Duodenal mucosa (tissue), 2 donors: ENCODE data around the gene CLASP1.
"Not testable (repeated sequence)": the region's sequence is repeated elsewhere in the genome, so short reads cannot be mapped to it uniquely, and the experiment has no call there.

Experiments
- H3K27ac ChIP-seq: one replicate; pipeline ENCODE4 v1.7.0; 2013; ENCODE audit warnings: low read depth, low read length
- H3K27me3 ChIP-seq, 2 donors: one replicate each; pipeline ENCODE4 v1.7.0; 2013; ENCODE audit warnings: low read length in 2 of 2, control low read depth in 1 of 2; ENCODE audit not compliant: insufficient read depth in 2 of 2, control insufficient read depth in 1 of 2
- H3K36me3 ChIP-seq, 2 donors: one replicate each; pipeline ENCODE4 v1.7.0; 2013; ENCODE audit warnings: low read length in 2 of 2, control low read depth in 1 of 2; ENCODE audit not compliant: insufficient read depth in 2 of 2, control insufficient read depth in 1 of 2
- H3K4me1 ChIP-seq, 2 donors: one replicate each; pipeline ENCODE4 v1.7.0; 2013; ENCODE audit warnings: low read length in 2 of 2, control low read depth in 1 of 2; ENCODE audit not compliant: insufficient read depth in 2 of 2, control insufficient read depth in 1 of 2
- H3K4me3 ChIP-seq, 2 donors: one replicate each; pipeline ENCODE4 v1.7.0; 2013; ENCODE audit warnings: low read length in 2 of 2, low read depth in 1 of 2
- H3K9ac ChIP-seq, 2 donors: one replicate each; pipeline ENCODE4 v1.7.0; 2013; ENCODE audit warnings: low read length in 2 of 2, low read depth in 1 of 2
- H3K9me3 ChIP-seq, 2 donors: one replicate each; pipeline ENCODE4 v1.7.0; 2013; ENCODE audit warnings: low read length in 2 of 2, control low read depth in 1 of 2; ENCODE audit not compliant: control insufficient read depth in 1 of 2

Gene CLASP1

DNA sequence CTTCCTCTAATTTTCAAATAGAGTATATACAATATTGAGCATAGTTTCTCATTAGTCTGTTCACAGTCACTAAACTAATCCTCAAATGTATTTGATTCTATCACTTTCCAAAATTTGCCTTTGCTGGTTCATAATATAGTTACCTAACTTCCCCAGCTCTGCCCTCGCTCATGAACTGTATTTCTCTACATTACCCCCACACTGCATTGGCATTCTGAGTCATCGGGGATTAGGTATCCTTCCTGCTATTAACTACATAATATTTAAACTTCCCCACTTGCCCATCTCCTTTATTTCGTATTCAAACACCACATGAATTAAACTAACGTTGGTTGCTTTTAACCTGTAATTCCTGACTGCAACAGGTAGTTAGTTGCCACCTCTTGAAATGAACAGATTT, 14.8 kb upstream of the CLASP1 start:
- Histone ChIP-seq H3K9ac (no peak overlapping the region), H3K4me3 (no peak overlapping the region), H3K36me3 (no peaks in the 10 kb centered on the region), H3K27ac (no peak overlapping the region), H3K9me3 (no peaks in the 10 kb centered on the region), H3K4me1 (no peaks in the 10 kb centered on the region), H3K27me3 (no peaks in the 10 kb centered on the region)

DNA sequence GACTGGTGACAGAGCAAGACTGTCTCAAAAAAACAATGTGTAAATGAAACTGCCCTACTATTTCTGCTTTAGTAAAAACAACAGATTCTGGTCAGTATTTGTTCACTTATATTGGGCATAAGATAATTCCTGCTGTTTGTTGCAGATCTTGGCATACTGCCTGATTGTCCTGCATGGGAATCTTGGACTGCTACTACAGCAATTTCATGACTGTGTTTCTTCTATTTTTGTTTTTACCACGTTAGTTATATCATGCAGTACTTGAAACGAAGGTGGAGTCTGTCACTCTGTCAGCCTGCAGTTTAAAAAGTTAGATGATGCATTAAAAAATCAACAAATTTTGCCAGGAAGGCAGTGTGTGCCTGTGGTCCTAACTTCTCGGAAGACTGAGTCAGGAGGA, 14.2 kb upstream of the CLASP1 start:
- no peak overlapping the region for H3K9ac ChIP-seq
- H3K27ac ChIP-seq, result no peak overlapping the region
- H3K4me3 ChIP-seq, result no peak overlapping the region
- H3K9me3 ChIP-seq, result no peaks in the 10 kb centered on the region
- H3K27me3 ChIP-seq, result no peaks in the 10 kb centered on the region
- no peaks in the 10 kb centered on the region for H3K36me3 ChIP-seq
- H3K4me1 ChIP-seq, result no peaks in the 10 kb centered on the region

DNA sequence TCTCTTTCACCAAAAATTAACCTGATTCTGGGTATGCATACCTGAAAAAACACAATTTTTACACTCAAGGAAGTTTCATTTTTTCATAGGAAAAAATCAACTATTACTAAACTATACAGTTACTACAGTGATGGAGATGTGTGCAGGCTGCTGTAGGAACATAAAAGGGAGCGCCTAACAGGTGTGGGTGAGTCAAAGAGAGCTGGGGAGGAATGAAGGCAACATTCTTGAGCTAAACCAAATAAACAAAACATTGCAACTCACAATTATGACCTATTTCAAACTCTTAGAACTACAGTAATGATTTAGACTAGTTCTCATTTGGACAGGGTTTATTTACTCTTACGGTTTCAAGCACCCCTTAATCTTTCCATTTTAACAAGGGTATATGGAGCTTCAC, 13.4 kb upstream of the CLASP1 start:
- no peaks in the 10 kb centered on the region for H3K27me3 ChIP-seq
- H3K36me3 ChIP-seq, result no peaks in the 10 kb centered on the region
- no peak overlapping the region for H3K27ac ChIP-seq
- H3K4me3 ChIP-seq, result no peak overlapping the region
- H3K9ac ChIP-seq, result no peak overlapping the region
- H3K9me3 ChIP-seq, result no peaks in the 10 kb centered on the region
- no peaks in the 10 kb centered on the region for H3K4me1 ChIP-seq

DNA sequence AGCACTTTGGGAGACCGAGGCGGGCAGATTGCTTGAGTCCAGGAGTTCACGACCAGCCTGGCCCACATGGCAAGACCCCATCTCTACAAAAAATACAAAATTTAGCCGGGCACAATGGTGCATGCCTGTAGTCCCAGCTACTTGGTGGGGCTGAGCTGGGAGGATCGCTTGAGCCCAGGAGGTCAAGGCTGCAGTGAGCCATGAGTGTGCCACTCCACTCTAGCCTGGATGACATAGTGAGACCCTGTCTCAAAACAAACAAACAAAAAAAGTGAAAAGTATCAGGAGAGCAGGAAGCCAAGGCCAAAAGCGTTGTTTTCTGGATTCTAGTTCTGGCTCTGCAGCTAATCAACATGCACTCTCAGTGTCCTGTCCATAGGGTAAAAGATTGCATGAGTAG, 10.7 kb upstream of the CLASP1 start:
- no peaks in the 10 kb centered on the region for H3K9me3 ChIP-seq
- H3K4me3 ChIP-seq, result no peak overlapping the region
- H3K9ac ChIP-seq, result no peak overlapping the region
- H3K4me1 ChIP-seq, result no peaks in the 10 kb centered on the region
- H3K27ac ChIP-seq, result no peak overlapping the region
- no peaks in the 10 kb centered on the region for H3K36me3 ChIP-seq
- no peaks in the 10 kb centered on the region for H3K27me3 ChIP-seq

DNA sequence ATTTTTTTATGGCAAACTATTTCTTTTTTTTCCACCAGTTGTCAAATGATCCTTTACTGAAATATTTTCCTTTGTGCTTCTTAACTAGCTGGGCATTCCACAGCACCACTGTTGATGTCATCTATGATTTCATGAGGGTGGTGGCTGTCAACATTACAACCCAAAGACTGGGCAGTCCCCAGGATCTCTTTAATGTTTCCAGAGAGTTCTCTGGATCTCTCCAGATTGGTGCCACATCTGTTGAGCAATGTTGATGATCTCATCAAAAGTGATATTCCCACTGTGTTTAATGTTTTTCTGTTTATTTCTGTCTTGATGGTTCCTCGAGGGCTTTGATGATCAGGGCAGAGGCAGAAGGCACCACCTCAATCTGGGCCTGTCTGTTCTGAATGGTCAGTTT, 9.1 kb upstream of the CLASP1 start:
- H3K4me3 ChIP-seq, H3K36me3 ChIP-seq, H3K9ac ChIP-seq, H3K27ac ChIP-seq, H3K4me1 ChIP-seq, H3K27me3 ChIP-seq, H3K9me3 ChIP-seq: not testable (repeated sequence)

DNA sequence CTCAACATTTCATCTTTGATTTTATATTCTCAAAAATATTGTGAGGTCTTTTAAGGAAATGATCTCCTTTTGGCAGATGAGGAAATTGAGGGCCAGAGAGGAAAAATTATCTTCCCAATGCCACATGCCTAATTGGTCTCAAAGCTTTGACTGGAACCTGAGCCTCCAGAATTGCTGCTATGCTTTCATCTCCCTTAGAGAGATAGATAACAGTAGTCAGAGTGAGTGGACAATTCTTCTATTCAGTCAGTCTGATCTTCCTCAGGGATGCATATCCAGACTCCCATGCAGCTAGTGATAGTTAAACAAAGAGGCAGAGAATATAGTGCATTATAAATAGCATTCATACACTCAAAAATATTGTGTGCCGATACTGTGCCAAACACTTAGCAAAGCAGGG, 3.8 kb upstream of the CLASP1 start:
- H3K9me3 ChIP-seq, result no peaks in the 10 kb centered on the region

DNA sequence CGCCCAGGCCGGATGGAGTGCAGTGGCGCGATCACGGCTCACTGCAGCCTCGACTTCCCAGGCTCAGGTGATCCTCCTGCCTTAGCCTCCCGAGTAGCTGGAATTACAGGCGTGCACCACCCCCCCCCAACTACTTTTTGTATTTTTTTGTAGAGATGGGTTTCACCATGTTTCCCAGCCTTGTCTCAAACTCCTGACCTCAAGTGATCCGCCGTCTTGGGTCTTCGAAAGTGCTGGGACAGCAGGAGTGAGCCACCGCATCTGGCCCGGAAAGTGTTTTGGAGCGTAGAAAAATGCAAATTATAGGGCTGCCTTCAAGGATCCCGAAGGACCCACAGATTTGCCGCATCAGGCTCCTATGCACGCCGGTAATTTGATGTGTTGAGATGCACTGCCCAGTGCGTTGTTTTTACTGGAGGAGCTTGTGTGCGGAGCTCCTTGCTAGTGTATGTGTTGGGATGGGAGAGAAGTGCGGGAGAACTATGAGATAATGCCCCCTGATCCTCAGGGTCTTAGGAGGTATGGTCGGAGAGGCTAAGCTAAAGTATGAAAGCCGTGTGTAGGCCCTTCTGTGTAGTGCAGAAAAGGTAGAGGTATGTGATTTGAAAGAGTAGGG, 1.2 kb upstream of the CLASP1 start:
- Histone ChIP-seq H3K9me3 (no peaks in the 10 kb centered on the region), H3K27me3 (no peaks in the 10 kb centered on the region), H3K4me1 (peaks cover 16 to 20% of the 10 kb centered on the region in 2 donors), H3K27ac (peak overlapping the region; percentile 96), H3K4me3 (peak overlapping the region; percentile 97 to 99), H3K9ac (peak overlapping the region; percentile 94 to 98), H3K36me3 (peaks cover 0 to 3% of the 10 kb centered on the region in 2 donors)

More for the DNA sequence above, 3.8 kb upstream of the CLASP1 start:
- no peak overlapping the region for H3K4me3 ChIP-seq
- no peaks in the 10 kb centered on the region for H3K27me3 ChIP-seq
- H3K9ac ChIP-seq, result no peak overlapping the region
- H3K36me3 ChIP-seq, result peaks cover 0 to 3% of the 10 kb centered on the region in 2 donors
- peaks cover 11 to 13% of the 10 kb centered on the region in 2 donors for H3K4me1 ChIP-seq
- no peak overlapping the region for H3K27ac ChIP-seq

DNA sequence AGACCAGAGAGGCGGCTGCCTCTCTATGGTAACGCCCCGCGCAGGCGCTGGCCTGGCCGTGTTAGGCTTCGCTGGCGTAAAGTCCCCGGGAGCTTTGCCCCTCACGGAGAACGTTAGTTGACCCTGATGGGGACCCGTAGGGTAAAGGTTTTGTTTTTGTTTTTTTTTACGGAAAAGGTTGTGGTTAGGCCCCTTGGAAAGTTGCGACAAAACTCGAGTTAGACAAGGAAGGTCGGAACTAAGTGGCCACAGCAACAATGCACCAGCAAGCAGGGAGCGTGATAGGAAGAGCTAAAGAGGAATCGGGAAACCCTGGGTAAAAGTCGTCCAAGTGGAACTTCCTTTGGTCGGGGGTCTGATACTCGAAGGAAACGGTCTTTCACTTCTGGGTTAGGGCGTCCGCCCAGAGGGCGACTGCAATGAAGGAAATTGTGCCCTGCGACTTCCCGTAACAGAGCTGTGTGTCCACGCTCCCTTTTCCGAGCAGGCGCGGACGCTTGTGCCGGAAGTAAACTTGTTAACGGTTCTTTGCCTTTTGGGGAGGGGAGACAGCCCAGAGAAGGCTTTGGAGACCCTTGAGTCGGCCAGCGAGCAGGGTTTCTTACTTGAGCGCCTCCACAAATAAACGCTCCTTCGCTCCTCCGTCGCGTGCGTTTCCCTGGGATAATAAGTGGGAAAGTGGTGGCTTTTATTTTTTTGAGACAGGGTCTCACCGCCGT, 493 bp upstream of the CLASP1 start:
- peaks cover 16 to 20% of the 10 kb centered on the region in 2 donors for H3K4me1 ChIP-seq
- H3K9ac ChIP-seq, result peak overlapping the region; percentile 94 to 98
- peak overlapping the region; percentile 96 for H3K27ac ChIP-seq
- H3K9me3 ChIP-seq, result no peaks in the 10 kb centered on the region
- peak overlapping the region; percentile 97 to 99 for H3K4me3 ChIP-seq
- no peaks in the 10 kb centered on the region for H3K27me3 ChIP-seq
- peaks cover 0 to 3% of the 10 kb centered on the region in 2 donors for H3K36me3 ChIP-seq

DNA sequence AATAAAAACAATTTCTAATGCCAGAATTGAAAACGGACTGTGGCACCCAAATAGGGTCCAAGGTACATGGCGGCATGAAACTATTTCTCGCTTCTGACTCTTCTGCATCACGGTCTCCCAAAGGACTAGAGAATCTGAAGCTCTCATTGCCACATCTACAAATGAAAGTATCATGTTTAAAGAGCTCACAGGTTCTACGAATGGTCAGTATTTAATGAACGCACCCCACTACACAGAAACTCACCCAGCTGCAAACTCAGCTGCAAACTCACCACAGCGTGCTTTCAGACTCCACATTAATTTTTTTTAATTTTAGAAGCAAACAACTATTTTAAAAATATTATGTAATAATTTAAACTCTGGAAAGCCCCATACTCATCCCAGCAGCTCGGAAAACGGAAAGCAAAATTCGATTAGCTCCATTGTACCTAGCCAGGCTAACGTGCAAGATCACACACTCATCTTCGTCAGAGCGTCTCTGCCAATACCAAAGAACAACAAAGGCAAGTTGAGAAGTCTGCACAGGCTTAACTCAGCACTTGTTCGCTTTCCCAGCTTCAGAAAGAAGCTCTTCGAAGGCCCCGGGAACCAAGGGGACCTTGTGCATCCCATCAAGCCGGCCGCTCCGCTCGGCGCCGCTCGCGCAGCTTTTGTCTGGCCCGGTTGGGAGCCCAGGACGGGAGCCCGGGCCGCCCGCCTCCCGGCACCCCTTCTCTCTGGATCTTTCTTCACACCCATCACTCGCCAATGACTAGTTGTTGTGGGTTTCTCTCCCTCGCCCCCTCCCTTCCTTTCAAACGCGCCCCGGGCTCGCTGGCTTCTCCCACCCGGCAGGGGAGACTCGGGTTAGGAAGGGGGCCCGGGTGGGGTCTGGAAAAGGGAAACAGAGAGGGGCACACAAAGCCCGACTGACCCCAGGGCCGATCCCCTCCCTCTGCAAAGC, 785 bp downstream of the CLASP1 start:
- Histone ChIP-seq H3K27ac (peak overlapping the region; percentile 87), H3K9ac (peak overlapping the region; percentile 94 to 98), H3K27me3 (no peaks in the 10 kb centered on the region), H3K36me3 (peaks cover 0 to 3% of the 10 kb centered on the region in 2 donors), H3K4me1 (peaks cover 16 to 20% of the 10 kb centered on the region in 2 donors), H3K9me3 (no peaks in the 10 kb centered on the region), H3K4me3 (peak overlapping the region; percentile 97 to 99)

DNA sequence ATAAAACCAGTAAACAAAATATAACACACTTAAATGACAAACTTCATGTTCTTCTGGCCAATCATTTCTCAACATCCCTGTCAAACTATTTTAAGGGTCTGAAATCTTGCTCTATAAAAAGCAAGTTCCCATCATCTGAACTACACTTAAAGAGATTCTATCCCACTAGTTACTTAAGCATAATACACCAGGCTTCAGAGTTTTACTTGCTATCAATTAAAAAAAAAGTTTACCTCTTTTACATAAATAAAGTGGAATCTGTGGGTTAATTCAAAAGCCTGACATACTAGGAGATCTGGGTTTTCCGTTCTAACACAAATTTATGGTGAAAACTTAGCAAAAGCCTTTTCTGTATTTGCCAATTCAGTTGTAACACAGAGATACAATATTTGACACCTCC, 1.9 kb downstream of the CLASP1 start:
- Histone ChIP-seq H3K9me3 (no peaks in the 10 kb centered on the region), H3K4me3 (peak overlapping the region in 1 of 2 donors; percentile 97), H3K36me3 (peaks cover 0 to under 1% of the 10 kb centered on the region in 2 donors), H3K27ac (no peak overlapping the region), H3K27me3 (no peaks in the 10 kb centered on the region), H3K9ac (peak overlapping the region in 1 of 2 donors; percentile 6), H3K4me1 (peaks cover 16 to 20% of the 10 kb centered on the region in 2 donors)
